HepG2 (cell line): ENCODE data around the gene ALPK3. TPM values are rescaled to one million over a fixed set of nuclear protein-coding genes. Genes with fewer than 3 reads are reported as not detected.

Source experiments
- ATAC-seq: fragments of 200-7000 bp; cut with Tn5 transposase; 3 replicates; pipeline ENCODE4 v1.9.1; 2020; ENCODE audit warnings: mild to moderate bottlenecking, moderate library complexity
- BruUV-seq: library from RNA; stranded (reverse); fragments of 400-500 nt; replicated peaks from 2 replicates; lab custom pipeline; 2021; lab: Mats Ljungman, UMichigan
- CTCF ChIA-PET: fragments of 300-600 bp; formaldehyde crosslinking; extraction: SDS; loops from one replicate; lab custom pipeline; 2021; ENCODE audit warnings: low total read pairs, inconsistent platforms, low intra/inter-chr PET ratio; lab: Yijun Ruan, JAX
- POLR2A ChIA-PET: fragments of 350-600 bp; sonication (Branson Sonifier 250); formaldehyde crosslinking; loops from one replicate; lab custom pipeline; 2020; ENCODE audit warnings: antibody characterized with exemption, inconsistent platforms; lab: Yijun Ruan, JAX
- DNase-seq: peaks from one replicate; pipeline ENCODE4 v3.0.0-alpha.2; 2015; ENCODE audit warnings: low spot score
- FAIRE-seq: peaks from 3 replicates; lab custom pipeline; 2011; peaks lifted over from hg19 to GRCh38; lab: Jason Lieb, UNC
- H2AFZ ChIP-seq: one replicate; pipeline ENCODE4 v1.6.1; 2011; ENCODE audit warnings: low read length, inconsistent platforms
- H3K27ac ChIP-seq: fragments of 300-600 bp; 3 replicates; pipeline ENCODE4 v1.8.0; 2011; ENCODE audit warnings: mixed run types, mild to moderate bottlenecking, mixed read lengths, low read length, inconsistent platforms; ENCODE audit not compliant: insufficient read depth; ENCODE audit errors: extremely low read length
- H3K27me3 ChIP-seq, 2 experiments: fragments of 200-600 bp in 1 of 2; 2 replicates in 1 of 2; 3 replicates in 1 of 2; pipeline versions ENCODE4 v1.6.0 to v1.8.0; 2011; ENCODE audit warnings: low read length in 2 of 2, mild to moderate bottlenecking in 2 of 2, moderate library complexity in 2 of 2, inconsistent platforms in 1 of 2; ENCODE audit not compliant: insufficient read depth in 2 of 2, control insufficient read depth in 1 of 2
- H3K36me3 ChIP-seq, 2 experiments: fragments of 200-600 bp in 1 of 2; replicated peaks in 1 of 2; 2 replicates in 1 of 2; 3 replicates in 1 of 2; pipeline versions ENCODE4 v1.5.1 to v1.8.0; 2011; ENCODE audit warnings: low read length in 2 of 2, inconsistent platforms in 1 of 2; ENCODE audit not compliant: insufficient read depth in 2 of 2, control insufficient read depth in 1 of 2
- H3K4me1 ChIP-seq: 2 replicates; pipeline ENCODE4 v1.5.1; 2012; ENCODE audit warnings: low read length, inconsistent platforms; ENCODE audit not compliant: insufficient read depth
- H3K4me2 ChIP-seq: 2 replicates; pipeline ENCODE4 v1.6.0; 2011; ENCODE audit warnings: low read depth, low read length, inconsistent platforms
- H3K4me3 ChIP-seq, 3 experiments: fragments of 200-600 bp in 1 of 3; sonication (generic), shearing (Covaris generic) in 1 of 3; replicated peaks in 1 of 3; 2 replicates each; pipeline ENCODE4 v1.5.1; 2011 to 2016; ENCODE audit warnings: low read length in 3 of 3, inconsistent platforms in 2 of 3, low read depth in 2 of 3, mild to moderate bottlenecking in 2 of 3, control low read depth in 1 of 3, mixed read lengths in 1 of 3; ENCODE audit not compliant: insufficient read depth in 1 of 3
- H3K79me2 ChIP-seq: one replicate; pipeline ENCODE4 v1.6.1; 2011; ENCODE audit warnings: low read length, inconsistent platforms; ENCODE audit not compliant: insufficient read depth
- H3K9ac ChIP-seq: 2 replicates; pipeline ENCODE4 v1.6.0; 2011; ENCODE audit warnings: mild to moderate bottlenecking, low read depth, low read length, inconsistent platforms; ENCODE audit not compliant: insufficient read depth
- H3K9me3 ChIP-seq: 2 replicates; pipeline ENCODE4 v1.5.1; 2012; ENCODE audit warnings: mild to moderate bottlenecking, low read length
- H4K20me1 ChIP-seq: 2 replicates; pipeline ENCODE4 v1.6.0; 2011; ENCODE audit warnings: inconsistent platforms, mild to moderate bottlenecking, low read length, moderate library complexity; ENCODE audit not compliant: insufficient read depth
- CBX5 ChIP-seq: sonication (generic); formaldehyde crosslinking; IDR thresholded peaks from 2 replicates; pipeline ENCODE4 v1.4.0; 2020; ENCODE audit warnings: missing genetic modification reagents, borderline replicate concordance
- GFI1 ChIP-seq: sonication (generic); formaldehyde crosslinking; IDR thresholded peaks from 2 replicates; pipeline ENCODE4 v1.5.0; 2020; ENCODE audit warnings: missing genetic modification reagents, mild to moderate bottlenecking, borderline replicate concordance
- HHEX ChIP-seq: IDR thresholded peaks from 2 replicates; pipeline ENCODE4 v1.6.1; 2016; ENCODE audit warnings: control low read depth
- HNF4G ChIP-seq, 2 experiments: sonication (generic) in 1 of 2; formaldehyde crosslinking in 1 of 2; IDR thresholded peaks; 2 replicates each; pipeline versions ENCODE4 v1.4.0 to v1.6.1; 2011 to 2020; ENCODE audit warnings: borderline replicate concordance in 2 of 2, low read depth in 2 of 2, mild to moderate bottlenecking in 2 of 2, low read length in 1 of 2, missing genetic modification reagents in 1 of 2, moderate library complexity in 1 of 2
- JARID2 ChIP-seq: sonication (generic); formaldehyde crosslinking; IDR thresholded peaks from 2 replicates; pipeline ENCODE4 v1.8.1; 2023; ENCODE audit warnings: missing genetic modification reagents, inconsistent platforms; ENCODE audit not compliant: insufficient replicate concordance
- MED1 ChIP-seq: sonication (generic); formaldehyde crosslinking; IDR thresholded peaks from 2 replicates; pipeline ENCODE4 v1.4.0; 2020; ENCODE audit warnings: missing genetic modification reagents
- MIER3 ChIP-seq: IDR thresholded peaks from 2 replicates; pipeline ENCODE4 v1.6.1; 2016; ENCODE audit warnings: missing compliant biosample characterization, borderline replicate concordance
- NFE2L1 ChIP-seq: sonication (generic); formaldehyde crosslinking; IDR thresholded peaks from 2 replicates; pipeline ENCODE4 v1.4.0; 2020; ENCODE audit warnings: missing genetic modification reagents, mild to moderate bottlenecking, borderline replicate concordance
- NR2F2 ChIP-seq: IDR thresholded peaks from 2 replicates; pipeline ENCODE4 v1.6.1; 2012; ENCODE audit warnings: low read depth, inconsistent platforms, borderline replicate concordance
- PCBP1 ChIP-seq: fragments of 200-400 bp; formaldehyde crosslinking; IDR thresholded peaks from 2 replicates; pipeline ENCODE4 v1.6.1; 2017; ENCODE audit warnings: mild to moderate bottlenecking, low read depth, low read length, borderline replicate concordance
- RBFOX2 ChIP-seq: fragments of 200-400 bp; formaldehyde crosslinking; IDR thresholded peaks from 2 replicates; pipeline ENCODE4 v1.6.1; 2017; ENCODE audit warnings: low read depth, mild to moderate bottlenecking, low read length
- TAF1 ChIP-seq: sonication (generic); formaldehyde crosslinking; IDR thresholded peaks from 2 replicates; pipeline ENCODE4 v1.4.0; 2020; ENCODE audit warnings: missing genetic modification reagents
- ZNF230 ChIP-seq: sonication (generic); formaldehyde crosslinking; IDR thresholded peaks from 2 replicates; pipeline ENCODE4 v1.4.0; 2020; ENCODE audit warnings: mild to moderate bottlenecking, missing genetic modification reagents
- ZNF530 ChIP-seq: sonication (generic); formaldehyde crosslinking; IDR thresholded peaks from 2 replicates; pipeline ENCODE4 v1.5.0; 2020; ENCODE audit warnings: low read depth, mild to moderate bottlenecking, missing genetic modification reagents
- ZNF790 ChIP-seq: sonication (generic); formaldehyde crosslinking; IDR thresholded peaks from 2 replicates; pipeline ENCODE4 v1.8.0; 2022; ENCODE audit warnings: missing genetic modification reagents, mild to moderate bottlenecking, borderline replicate concordance
- ZSCAN20 ChIP-seq: sonication (generic); formaldehyde crosslinking; IDR thresholded peaks from 2 replicates; pipeline ENCODE4 v1.4.0; 2020; ENCODE audit warnings: missing genetic modification reagents, mild to moderate bottlenecking, borderline replicate concordance
- ZSCAN31 ChIP-seq: sonication (generic); formaldehyde crosslinking; IDR thresholded peaks from 2 replicates; pipeline ENCODE4 v1.5.0; 2020; ENCODE audit warnings: low read depth, mild to moderate bottlenecking, missing genetic modification reagents
- in situ Hi-C: cut with HindIII; loops from 2 replicates; pipeline ENCODE4 v1.10.0; 2017; ENCODE audit warnings: low pct_unique_long_range_greater_than_20kb; ENCODE audit not compliant: extremely low pct_ligation_motif_present
- intact Hi-C: fragments of 100-400 bp; cut with micrococcal nuclease; formaldehyde crosslinking; loops from one replicate; pipeline ENCODE4 v1.10.0; 2022; ENCODE audit not compliant: unreplicated experiment
- polyA plus RNA-seq, 8 experiments: library from polyadenylated mRNA; depleted of rRNA in 3 of 8; stranded (reverse) in 7 of 8; unstranded in 1 of 8; fragments of >200 nt; fragmentation: Illumina TruSeq in 4 of 8; extraction: Trizol in 4 of 8; gene quantifications; 2 replicates each; pipeline versions ENCODE4 v1.2.1 to v1.2.3, GENCODE V29; 2011 to 2016; ENCODE audit warnings: low read depth in 4 of 8, missing spikeins in 1 of 8, mixed read lengths in 1 of 8; ENCODE audit not compliant: insufficient read depth in 1 of 8
- total RNA-seq, 5 experiments: library from RNA; depleted of rRNA; stranded (reverse); fragments of >200 nt; fragmentation: Illumina TruSeq; extraction: Trizol; gene quantifications; 2 replicates each; pipeline ENCODE4 v1.2.3, GENCODE V29; 2016; ENCODE audit warnings: low read depth in 1 of 5
- TF ChIP-seq, protein P1 (sequence below): sonication (generic); formaldehyde crosslinking; IDR thresholded peaks from 2 replicates; pipeline ENCODE4 v1.4.0; 2020; ENCODE audit warnings: missing genetic modification reagents, borderline replicate concordance
- TF ChIP-seq, protein P2 (sequence below): sonication (generic); formaldehyde crosslinking; IDR thresholded peaks from 2 replicates; pipeline ENCODE4 v1.8.1; 2022; ENCODE audit warnings: low read depth, mild to moderate bottlenecking, missing genetic modification reagents

ALPK3 gene
- total and polyA plus RNA-seq, 2 of the 13 experiments (the other 11 are each of a cell fraction or from before 2014, with no cell fraction given), result 0.04 to 0.42 TPM

DNA sequence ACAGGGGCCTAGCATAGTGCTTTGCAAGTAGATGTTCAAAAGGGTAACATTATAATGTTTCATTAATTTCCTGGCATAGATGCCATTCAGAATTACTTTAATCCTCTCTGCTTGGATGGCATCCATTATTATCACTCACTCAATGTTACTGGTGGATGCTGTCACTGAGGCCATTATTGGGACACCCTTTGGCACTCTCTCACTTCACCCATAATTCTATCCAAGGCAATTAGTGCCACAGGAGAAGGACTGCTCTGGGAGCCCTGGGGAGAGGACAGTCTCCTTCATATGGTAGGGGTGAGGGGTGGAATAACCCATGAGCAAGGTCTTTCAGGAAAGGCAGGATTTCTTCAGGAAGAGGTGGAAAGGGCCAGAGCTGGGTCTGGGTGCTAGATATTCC is 38.6 kb downstream of the ALPK3 start:
- POLR2A ChIA-PET, result interaction anchor here (1.4 kb wide), 1 partner anchor 12 kb away, joined by 4 read pairs; no protein-coding TSS in a partner anchor
- FAIRE-seq, result no peak

More for the DNA sequence above, 38.6 kb downstream of the ALPK3 start:
- in situ Hi-C loops (no loop called here), intact Hi-C loops (no loop called here)
- no peak for TF ChIP-seq HNF4G (IDR thresholded peaks at IDR 0.05; ENCODE audit: borderline replicate concordance, low read depth, low read length)
- no peak for TF ChIP-seq HNF4G (CRISPR knock-in tag; IDR thresholded peaks at IDR 0.05; ENCODE audit: borderline replicate concordance, low read depth)
- no peak for TF ChIP-seq NR2F2
- TF ChIP-seq ZSCAN20, result no peak
- TF ChIP-seq NFE2L1, result no peak
- TF ChIP-seq, protein P1, sequence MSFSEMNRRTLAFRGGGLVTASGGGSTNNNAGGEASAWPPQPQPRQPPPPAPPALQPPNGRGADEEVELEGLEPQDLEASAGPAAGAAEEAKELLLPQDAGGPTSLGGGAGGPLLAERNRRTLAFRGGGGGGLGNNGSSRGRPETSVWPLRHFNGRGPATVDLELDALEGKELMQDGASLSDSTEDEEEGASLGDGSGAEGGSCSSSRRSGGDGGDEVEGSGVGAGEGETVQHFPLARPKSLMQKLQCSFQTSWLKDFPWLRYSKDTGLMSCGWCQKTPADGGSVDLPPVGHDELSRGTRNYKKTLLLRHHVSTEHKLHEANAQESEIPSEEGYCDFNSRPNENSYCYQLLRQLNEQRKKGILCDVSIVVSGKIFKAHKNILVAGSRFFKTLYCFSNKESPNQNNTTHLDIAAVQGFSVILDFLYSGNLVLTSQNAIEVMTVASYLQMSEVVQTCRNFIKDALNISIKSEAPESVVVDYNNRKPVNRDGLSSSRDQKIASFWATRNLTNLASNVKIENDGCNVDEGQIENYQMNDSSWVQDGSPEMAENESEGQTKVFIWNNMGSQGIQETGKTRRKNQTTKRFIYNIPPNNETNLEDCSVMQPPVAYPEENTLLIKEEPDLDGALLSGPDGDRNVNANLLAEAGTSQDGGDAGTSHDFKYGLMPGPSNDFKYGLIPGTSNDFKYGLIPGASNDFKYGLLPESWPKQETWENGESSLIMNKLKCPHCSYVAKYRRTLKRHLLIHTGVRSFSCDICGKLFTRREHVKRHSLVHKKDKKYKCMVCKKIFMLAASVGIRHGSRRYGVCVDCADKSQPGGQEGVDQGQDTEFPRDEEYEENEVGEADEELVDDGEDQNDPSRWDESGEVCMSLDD (CRISPR knock-in tag), result no peak
- TF ChIP-seq, protein P2, sequence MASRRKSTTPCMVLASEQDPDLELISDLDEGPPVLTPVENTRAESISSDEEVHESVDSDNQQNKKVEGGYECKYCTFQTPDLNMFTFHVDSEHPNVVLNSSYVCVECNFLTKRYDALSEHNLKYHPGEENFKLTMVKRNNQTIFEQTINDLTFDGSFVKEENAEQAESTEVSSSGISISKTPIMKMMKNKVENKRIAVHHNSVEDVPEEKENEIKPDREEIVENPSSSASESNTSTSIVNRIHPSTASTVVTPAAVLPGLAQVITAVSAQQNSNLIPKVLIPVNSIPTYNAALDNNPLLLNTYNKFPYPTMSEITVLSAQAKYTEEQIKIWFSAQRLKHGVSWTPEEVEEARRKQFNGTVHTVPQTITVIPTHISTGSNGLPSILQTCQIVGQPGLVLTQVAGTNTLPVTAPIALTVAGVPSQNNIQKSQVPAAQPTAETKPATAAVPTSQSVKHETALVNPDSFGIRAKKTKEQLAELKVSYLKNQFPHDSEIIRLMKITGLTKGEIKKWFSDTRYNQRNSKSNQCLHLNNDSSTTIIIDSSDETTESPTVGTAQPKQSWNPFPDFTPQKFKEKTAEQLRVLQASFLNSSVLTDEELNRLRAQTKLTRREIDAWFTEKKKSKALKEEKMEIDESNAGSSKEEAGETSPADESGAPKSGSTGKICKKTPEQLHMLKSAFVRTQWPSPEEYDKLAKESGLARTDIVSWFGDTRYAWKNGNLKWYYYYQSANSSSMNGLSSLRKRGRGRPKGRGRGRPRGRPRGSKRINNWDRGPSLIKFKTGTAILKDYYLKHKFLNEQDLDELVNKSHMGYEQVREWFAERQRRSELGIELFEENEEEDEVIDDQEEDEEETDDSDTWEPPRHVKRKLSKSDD (CRISPR knock-in tag), result no peak
- TF ChIP-seq MIER3 (CRISPR knock-in tag), result no peak
- no peak for TF ChIP-seq ZSCAN31 (CRISPR knock-in tag)
- TF ChIP-seq HHEX (CRISPR knock-in tag), result no peak
- no peak for TF ChIP-seq ZNF530 (CRISPR knock-in tag)
- no peak for TF ChIP-seq RBFOX2
- TF ChIP-seq PCBP1, result no peak
- no peak for TF ChIP-seq TAF1 (CRISPR knock-in tag)
- no peak for TF ChIP-seq GFI1 (CRISPR knock-in tag)
- no peak for TF ChIP-seq CBX5 (CRISPR knock-in tag)
- TF ChIP-seq ZNF230, result no peak
- TF ChIP-seq MED1 (CRISPR knock-in tag), result no peak
- no peak for TF ChIP-seq ZNF790 (CRISPR knock-in tag)
- TF ChIP-seq JARID2, result no peak
- no peaks in the 10 kb centered on the region for H3K9me3 ChIP-seq
- peaks cover 18% of the 10 kb centered on the region for H3K4me1 ChIP-seq
- no peak overlapping the region for H2AFZ ChIP-seq
- CTCF ChIA-PET, result no interaction called here
- no peaks in the 10 kb centered on the region for H3K79me2 ChIP-seq
- H3K4me3 ChIP-seq, result no peak overlapping the region; a peak in 1 of 6 replicates
- H3K27me3 ChIP-seq, result peaks cover 10 to 45% of the 10 kb centered on the region in 2 experiments; a peak in 4 of 5 replicates
- no peaks in the 10 kb centered on the region for H3K36me3 ChIP-seq
- peak overlapping the region; percentile 67; the same call in 1 of the 2 replicates for H3K4me2 ChIP-seq
- H3K9ac ChIP-seq, result no peak overlapping the region
- no peaks in the 10 kb centered on the region for H4K20me1 ChIP-seq
- H3K27ac ChIP-seq, result no peak overlapping the region
- no peak for DNase-seq
- no peak for ATAC-seq
- no TSS peak for BruUV-seq
